ENCODE results near the gene KIZ. TPM values are rescaled to one million over a fixed set of nuclear protein-coding genes. Genes with fewer than 3 reads are reported as not detected.
A peak's percentile ranks its signal among the peaks of the same experiment; 100 is the strongest.

The KIZ gene
- total RNA-seq, 1 donor from 2014 or later: 25.9 TPM

DNA sequence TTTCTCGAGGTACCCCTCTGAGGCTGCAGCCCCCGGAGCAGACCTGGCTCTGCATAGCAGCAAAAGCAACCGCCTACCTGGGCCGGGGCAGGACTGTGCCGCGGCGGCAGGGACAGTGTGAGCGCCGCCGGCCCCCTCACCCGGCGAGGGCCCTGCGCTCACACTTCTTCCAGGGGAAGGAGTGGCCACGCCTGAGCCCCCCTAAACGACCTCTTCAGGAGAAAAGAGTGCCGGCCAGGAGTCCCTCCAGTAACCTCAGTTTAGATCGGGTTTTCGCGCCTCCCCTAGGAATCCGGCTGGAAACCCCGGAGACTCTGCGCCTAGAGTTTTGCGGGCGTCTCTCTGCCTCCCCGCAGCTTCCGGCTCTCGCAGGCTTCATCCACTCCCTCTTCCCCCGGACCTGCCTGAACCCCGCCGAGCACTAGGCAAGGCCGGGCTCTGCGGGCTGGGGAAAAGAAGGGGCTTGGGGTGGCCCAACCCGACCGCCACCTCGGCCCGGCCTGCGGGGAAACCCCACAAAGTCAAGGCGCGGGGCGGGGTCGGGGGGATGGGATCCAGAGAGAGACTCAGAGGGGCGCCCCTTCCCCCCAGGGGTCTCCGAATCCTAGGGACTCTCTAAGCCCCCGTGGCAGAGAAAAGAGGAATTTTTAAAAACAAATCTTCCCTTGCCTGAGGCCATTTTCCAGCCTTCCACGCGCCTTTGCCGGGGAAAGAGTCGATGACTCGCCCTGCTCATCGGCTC lies 20.3 kb upstream of the KIZ start:
- Mint-ChIP-seq H3K27me3 (peaks cover 90% of the 10 kb centered on the region), H3K36me3 (ENCODE audit: insufficient read depth) (no peaks in the 10 kb centered on the region), H3K4me1 (ENCODE audit: low read depth) (peaks cover 12% of the 10 kb centered on the region), H3K27ac (no peak overlapping the region), H3K9me3 (ENCODE audit: low read depth) (no peaks in the 10 kb centered on the region), H3K4me3 (ENCODE audit: low read depth) (peak overlapping the region; percentile 56)
- TF ChIP-seq CTCF (IDR thresholded peaks at IDR 0.05; ENCODE audit: unreplicated experiment): no peak
- no peak for DNase-seq (ENCODE audit: low spot score, unreplicated experiment)

GRCh38 chr20:21106171-21107017 lies 19.5 kb upstream of the KIZ start, which contains the start of gene LINC00237:
LINC00237 (minus strand) TSS chr20:21106358.
- Mint-ChIP-seq H3K4me1 (ENCODE audit: low read depth) (peaks cover 7% of the 10 kb centered on the region), H3K27ac (no peak within 1 kb of the TSS), H3K36me3 (ENCODE audit: insufficient read depth) (no peaks in the 10 kb centered on the region), H3K27me3 (peaks cover 91% of the 10 kb centered on the region), H3K4me3 (ENCODE audit: low read depth) (peak within 1 kb of the TSS; percentile 56), H3K9me3 (ENCODE audit: low read depth) (no peaks in the 10 kb centered on the region)
- no peak for TF ChIP-seq CTCF (IDR thresholded peaks at IDR 0.05; ENCODE audit: unreplicated experiment)
- no peak for DNase-seq (ENCODE audit: low spot score, unreplicated experiment)

- no peak for TF ChIP-seq CTCF (IDR thresholded peaks at IDR 0.05; ENCODE audit: unreplicated experiment)
- no peak for DNase-seq (ENCODE audit: low spot score, unreplicated experiment)
- no peaks in the 10 kb centered on the region for H3K36me3 Mint-ChIP-seq (ENCODE audit: insufficient read depth)
- H3K9me3 Mint-ChIP-seq (ENCODE audit: low read depth): no peaks in the 10 kb centered on the region
- H3K4me1 Mint-ChIP-seq (ENCODE audit: low read depth): peaks cover 2% of the 10 kb centered on the region
- no peak overlapping the region for H3K27ac Mint-ChIP-seq
- no peak overlapping the region for H3K4me3 Mint-ChIP-seq (ENCODE audit: low read depth)
- peaks cover 81% of the 10 kb centered on the region for H3K27me3 Mint-ChIP-seq
Measured at GRCh38 chr20:21109144-21109543, 16.7 kb upstream of the KIZ start.

- no peaks in the 10 kb centered on the region for H3K36me3 Mint-ChIP-seq (ENCODE audit: insufficient read depth)
- H3K4me3 Mint-ChIP-seq (ENCODE audit: low read depth): no peak overlapping the region
- H3K27me3 Mint-ChIP-seq: peaks cover 79% of the 10 kb centered on the region
- peaks cover 2% of the 10 kb centered on the region for H3K4me1 Mint-ChIP-seq (ENCODE audit: low read depth)
- no peaks in the 10 kb centered on the region for H3K9me3 Mint-ChIP-seq (ENCODE audit: low read depth)
- TF ChIP-seq CTCF (IDR thresholded peaks at IDR 0.05; ENCODE audit: unreplicated experiment): no peak
- DNase-seq (ENCODE audit: low spot score, unreplicated experiment): no peak
- no peak overlapping the region for H3K27ac Mint-ChIP-seq
Measured at GRCh38 chr20:21110811-21111210, 15.1 kb upstream of the KIZ start.

GRCh38 chr20:21111416-21111815 lies 14.5 kb upstream of the KIZ start:
- TF ChIP-seq CTCF (IDR thresholded peaks at IDR 0.05; ENCODE audit: unreplicated experiment): no peak
- H3K36me3 Mint-ChIP-seq (ENCODE audit: insufficient read depth): no peaks in the 10 kb centered on the region
- H3K27me3 Mint-ChIP-seq: peaks cover 74% of the 10 kb centered on the region
- H3K4me3 Mint-ChIP-seq (ENCODE audit: low read depth): no peak overlapping the region
- H3K9me3 Mint-ChIP-seq (ENCODE audit: low read depth): no peaks in the 10 kb centered on the region
- no peak for DNase-seq (ENCODE audit: low spot score, unreplicated experiment)
- H3K27ac Mint-ChIP-seq: no peak overlapping the region
- no peaks in the 10 kb centered on the region for H3K4me1 Mint-ChIP-seq (ENCODE audit: low read depth)
